Neutrophil (primary cell): ENCODE measurements around the gene CSTF1.

Experiments
- H3K27ac ChIP-seq: fragments of 200-600 bp; sonication (generic); 2 replicates; pipeline ENCODE4 v1.5.1; 2016; ENCODE audit warnings: mild to moderate bottlenecking, moderate library complexity
- H3K27me3 ChIP-seq: fragments of 200-600 bp; sonication (generic); 2 replicates; pipeline ENCODE4 v1.6.0; 2016; ENCODE audit warnings: mild to moderate bottlenecking
- H3K36me3 ChIP-seq: fragments of 200-600 bp; sonication (generic); 2 replicates; pipeline ENCODE4 v1.5.1; 2017
- H3K4me1 ChIP-seq, 2 experiments: fragments of 200-600 bp in 1 of 2; sonication (generic) in 1 of 2; 1 replicate in 1 of 2; 2 replicates in 1 of 2; pipeline versions ENCODE4 v1.5.1 to v1.6.1; 2013 to 2016; ENCODE audit warnings: low read depth in 1 of 2, low read length in 1 of 2, mild to moderate bottlenecking in 1 of 2, moderate library complexity in 1 of 2; ENCODE audit not compliant: control insufficient read depth in 1 of 2, insufficient read depth in 1 of 2
- H3K4me3 ChIP-seq, 2 experiments: fragments of 200-600 bp in 1 of 2; sonication (generic) in 1 of 2; 1 replicate in 1 of 2; 2 replicates in 1 of 2; pipeline ENCODE4 v1.5.1; 2013 to 2016; ENCODE audit warnings: low read depth in 1 of 2, low read length in 1 of 2, mild to moderate bottlenecking in 1 of 2, moderate library complexity in 1 of 2
- H3K9me3 ChIP-seq: fragments of 200-600 bp; sonication (generic); 2 replicates; pipeline ENCODE4 v1.5.1; 2016
- TF ChIP-seq, protein P1 (sequence below): fragments of 200-600 bp; sonication (generic); IDR thresholded peaks from 2 replicates; pipeline ENCODE4 v1.5.1; 2016; ENCODE audit warnings: antibody characterized with exemption

The CSTF1 gene

DNA sequence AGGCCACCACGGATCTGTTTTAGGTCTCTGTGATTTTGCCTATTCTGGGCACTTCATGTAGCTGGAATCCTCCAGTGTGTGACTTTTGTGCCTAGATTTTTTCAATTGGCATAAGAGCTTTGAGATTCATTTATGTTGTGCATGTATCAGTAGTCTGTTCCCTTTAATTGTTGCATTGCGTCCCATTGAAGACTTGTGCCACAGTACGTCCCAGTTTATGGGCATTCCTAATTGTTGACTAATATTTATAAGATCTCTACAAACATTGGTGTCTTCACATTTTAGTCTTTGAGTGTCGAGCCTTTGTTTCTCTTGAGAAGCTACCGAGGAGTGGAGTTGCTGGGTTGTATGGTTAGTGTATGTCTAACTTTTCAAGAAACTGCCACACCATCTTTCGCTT, 34.4 kb upstream of the CSTF1 start:
- no peaks in the 10 kb centered on the region for H3K9me3 ChIP-seq
- H3K27me3 ChIP-seq: peaks cover 12% of the 10 kb centered on the region
- no peak overlapping the region for H3K27ac ChIP-seq
- H3K4me1 ChIP-seq: peaks cover 11 to 15% of the 10 kb centered on the region in 2 experiments
- peaks cover 8% of the 10 kb centered on the region for H3K36me3 ChIP-seq
- TF ChIP-seq, protein P1, sequence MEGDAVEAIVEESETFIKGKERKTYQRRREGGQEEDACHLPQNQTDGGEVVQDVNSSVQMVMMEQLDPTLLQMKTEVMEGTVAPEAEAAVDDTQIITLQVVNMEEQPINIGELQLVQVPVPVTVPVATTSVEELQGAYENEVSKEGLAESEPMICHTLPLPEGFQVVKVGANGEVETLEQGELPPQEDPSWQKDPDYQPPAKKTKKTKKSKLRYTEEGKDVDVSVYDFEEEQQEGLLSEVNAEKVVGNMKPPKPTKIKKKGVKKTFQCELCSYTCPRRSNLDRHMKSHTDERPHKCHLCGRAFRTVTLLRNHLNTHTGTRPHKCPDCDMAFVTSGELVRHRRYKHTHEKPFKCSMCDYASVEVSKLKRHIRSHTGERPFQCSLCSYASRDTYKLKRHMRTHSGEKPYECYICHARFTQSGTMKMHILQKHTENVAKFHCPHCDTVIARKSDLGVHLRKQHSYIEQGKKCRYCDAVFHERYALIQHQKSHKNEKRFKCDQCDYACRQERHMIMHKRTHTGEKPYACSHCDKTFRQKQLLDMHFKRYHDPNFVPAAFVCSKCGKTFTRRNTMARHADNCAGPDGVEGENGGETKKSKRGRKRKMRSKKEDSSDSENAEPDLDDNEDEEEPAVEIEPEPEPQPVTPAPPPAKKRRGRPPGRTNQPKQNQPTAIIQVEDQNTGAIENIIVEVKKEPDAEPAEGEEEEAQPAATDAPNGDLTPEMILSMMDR: no peak
- H3K4me3 ChIP-seq: peak overlapping the region in 1 of 2 experiments; percentile 79

DNA sequence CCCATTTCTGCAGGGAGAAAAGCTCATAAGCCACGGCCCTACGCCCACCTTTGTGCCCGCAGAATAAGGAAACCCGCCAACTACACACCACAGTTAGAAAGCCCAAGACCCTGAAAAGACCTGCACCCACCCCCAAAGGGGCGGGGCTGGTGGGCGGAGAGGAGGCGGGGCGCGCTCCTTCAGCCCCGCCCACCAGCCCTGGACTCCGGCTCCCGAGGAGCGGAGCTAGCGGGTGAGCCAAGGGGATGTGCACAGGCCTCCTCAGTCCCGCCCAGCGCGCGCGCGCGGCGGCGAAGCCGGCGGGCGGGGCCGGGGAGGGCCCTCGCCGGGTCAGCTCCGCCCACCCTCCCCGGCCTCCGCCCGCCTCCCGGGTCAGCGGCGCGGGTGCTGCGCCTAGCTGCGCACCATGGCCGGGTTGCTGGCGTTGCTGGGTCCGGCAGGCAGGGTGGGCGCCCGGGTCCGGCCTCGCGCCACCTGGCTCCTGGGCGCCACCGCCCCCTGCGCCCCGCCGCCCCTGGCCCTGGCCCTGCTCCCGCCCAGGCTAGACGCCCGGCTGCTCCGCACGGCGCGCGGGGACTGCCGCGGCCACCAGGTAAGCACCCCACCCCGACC, 33.7 kb upstream of the CSTF1 start, which contains the start of gene FAM210B:
FAM210B (plus strand) TSS at position 375 of the 612 bp plus-strand sequence; CDS start at position 407, 32 bp downstream.
- Histone ChIP-seq H3K4me3 (peak within 1 kb of the TSS; percentile 70 to 79), H3K4me1 (peaks cover 11 to 15% of the 10 kb centered on the region in 2 experiments), H3K36me3 (peaks cover 8% of the 10 kb centered on the region), H3K9me3 (no peaks in the 10 kb centered on the region), H3K27ac (peak within 1 kb of the TSS; percentile 56), H3K27me3 (peaks cover 12% of the 10 kb centered on the region)
- TF ChIP-seq, protein P1: peak; percentile 16

DNA sequence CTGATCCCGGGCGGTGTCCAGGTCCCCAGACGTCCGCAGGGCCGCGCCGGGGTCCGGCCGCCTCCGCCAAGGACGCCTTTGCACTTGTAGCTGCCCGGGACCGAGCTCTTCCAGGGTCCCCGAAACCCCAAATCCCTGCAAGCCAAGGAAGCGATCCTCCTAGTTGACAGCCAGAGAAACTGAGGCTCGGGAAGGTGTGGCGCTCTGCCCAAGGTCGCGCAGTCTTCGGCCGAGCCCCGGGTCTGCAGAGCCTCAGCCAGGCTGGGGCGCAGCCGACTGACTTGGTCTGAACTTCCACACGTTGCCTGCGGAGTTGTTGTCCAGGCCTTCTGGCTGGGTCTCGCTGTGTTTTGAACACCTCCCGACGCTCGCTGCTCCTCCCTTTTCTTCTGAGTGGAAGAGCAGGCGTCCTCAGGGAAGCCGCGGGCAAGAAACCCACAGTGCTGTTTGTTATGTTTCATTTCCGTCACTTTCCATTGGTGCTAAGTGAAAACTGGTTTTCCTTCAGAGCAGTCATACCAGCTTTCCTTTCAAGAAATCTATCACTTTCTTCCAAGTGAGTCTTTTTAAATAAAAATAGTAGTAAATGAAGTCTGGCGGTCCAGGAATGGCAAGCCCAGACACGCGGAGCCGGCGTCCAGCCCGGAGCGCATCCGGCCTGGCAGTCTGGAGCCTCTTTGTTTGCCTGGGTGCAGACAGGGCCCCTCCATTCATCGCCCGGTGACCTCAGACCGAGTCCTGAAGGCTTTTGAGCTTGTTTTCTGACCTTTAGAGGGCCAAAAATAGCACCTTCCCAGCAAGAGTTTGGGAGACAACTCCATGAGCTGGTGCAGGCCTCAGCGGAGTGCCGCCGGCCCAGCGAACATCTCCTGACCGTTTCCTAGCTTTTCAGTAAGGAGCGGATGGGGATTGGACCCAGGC, 33.0 kb upstream of the CSTF1 start:
- Histone ChIP-seq H3K27ac (peak overlapping the region; percentile 56), H3K4me1 (peaks cover 11 to 15% of the 10 kb centered on the region in 2 experiments), H3K27me3 (peaks cover 12% of the 10 kb centered on the region), H3K9me3 (no peaks in the 10 kb centered on the region), H3K4me3 (peak overlapping the region; percentile 70 to 79), H3K36me3 (peaks cover 8% of the 10 kb centered on the region)
- TF ChIP-seq, protein P1: no peak

DNA sequence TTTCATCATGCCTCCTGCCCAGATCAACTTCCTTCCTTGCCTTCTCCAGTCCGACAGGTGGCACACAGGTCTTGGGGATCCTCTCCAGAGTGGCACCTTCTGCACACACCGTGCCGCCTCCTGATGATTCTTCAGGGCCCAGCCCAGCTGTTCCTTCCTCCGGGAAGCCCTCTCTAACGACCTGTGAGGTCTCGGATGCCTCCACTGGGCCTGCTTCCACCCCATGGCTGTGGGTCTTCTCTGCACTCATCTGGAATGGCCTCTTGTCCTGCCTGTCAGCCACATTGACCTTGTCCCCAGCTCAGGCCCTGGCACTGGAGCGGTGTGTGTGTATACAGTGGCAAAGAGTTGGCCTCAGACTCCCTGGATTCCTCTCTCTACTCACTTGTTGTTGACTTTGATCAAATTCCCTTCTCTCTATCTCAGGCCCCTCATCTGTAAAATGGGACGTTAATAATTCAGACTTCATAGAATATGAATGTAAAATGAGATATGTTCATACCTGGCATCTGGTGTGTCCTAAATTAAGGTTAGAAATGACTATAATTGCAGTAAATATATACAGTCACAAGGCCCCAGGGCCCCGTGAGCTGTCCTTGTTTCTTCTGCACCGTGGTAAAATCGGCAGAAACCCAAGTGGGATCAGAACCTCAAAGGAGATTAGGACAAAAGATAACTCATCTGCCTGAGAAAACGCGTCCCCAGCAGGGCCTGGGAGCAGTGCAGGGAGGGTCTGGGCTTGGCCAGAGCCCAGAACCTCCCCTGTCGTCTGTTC, 32.1 kb upstream of the CSTF1 start:
- Histone ChIP-seq H3K4me3 (no peak overlapping the region), H3K27ac (no peak overlapping the region), H3K27me3 (peaks cover 12% of the 10 kb centered on the region), H3K9me3 (no peaks in the 10 kb centered on the region), H3K36me3 (peaks cover 13% of the 10 kb centered on the region), H3K4me1 (peaks cover 11 to 15% of the 10 kb centered on the region in 2 experiments)
- TF ChIP-seq, protein P1: no peak

DNA sequence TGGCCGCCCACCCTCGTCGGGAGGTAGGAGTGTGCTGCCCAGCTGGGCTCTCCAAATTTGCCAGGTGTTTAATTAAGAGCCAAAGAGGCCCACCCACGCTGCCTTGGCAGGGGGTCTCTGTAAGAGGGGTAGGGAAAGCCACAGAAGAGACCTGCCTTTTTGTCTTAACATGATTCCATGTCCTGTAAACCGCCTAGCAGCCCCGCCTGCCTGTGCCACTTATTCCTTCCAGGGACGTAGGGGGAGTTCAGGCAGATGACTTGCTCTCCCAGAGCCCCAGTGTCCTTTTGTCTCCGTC, 31.6 kb upstream of the CSTF1 start:
- H3K9me3 ChIP-seq: no peaks in the 10 kb centered on the region
- H3K4me3 ChIP-seq: no peak overlapping the region
- peaks cover 8% of the 10 kb centered on the region for H3K27me3 ChIP-seq
- TF ChIP-seq, protein P1: no peak
- H3K27ac ChIP-seq: no peak overlapping the region
- peaks cover 11 to 15% of the 10 kb centered on the region in 2 experiments for H3K4me1 ChIP-seq
- H3K36me3 ChIP-seq: peaks cover 18% of the 10 kb centered on the region
